ENCODE measurements around the gene PUS10.

DNA sequence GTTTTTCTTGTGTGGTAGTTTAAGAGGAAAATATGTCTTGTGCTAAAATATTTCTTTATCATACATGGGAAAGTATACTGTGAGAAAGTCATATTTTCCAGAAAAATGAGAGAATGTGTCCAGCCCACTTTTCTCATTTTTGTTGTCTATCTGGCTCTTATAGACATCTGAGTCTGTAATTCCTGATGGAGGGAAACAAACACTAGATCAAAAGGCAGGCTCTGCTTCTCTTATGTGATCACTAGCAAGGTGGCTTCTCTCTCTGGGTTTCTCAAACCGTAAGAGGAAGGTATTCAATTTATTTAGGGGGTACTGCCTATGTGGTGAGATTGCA, 40.5 kb downstream of the PUS10 start:
- no peak for TF ChIP-seq POLR2A (IDR thresholded peaks at IDR 0.05)
- TF ChIP-seq, protein P1, sequence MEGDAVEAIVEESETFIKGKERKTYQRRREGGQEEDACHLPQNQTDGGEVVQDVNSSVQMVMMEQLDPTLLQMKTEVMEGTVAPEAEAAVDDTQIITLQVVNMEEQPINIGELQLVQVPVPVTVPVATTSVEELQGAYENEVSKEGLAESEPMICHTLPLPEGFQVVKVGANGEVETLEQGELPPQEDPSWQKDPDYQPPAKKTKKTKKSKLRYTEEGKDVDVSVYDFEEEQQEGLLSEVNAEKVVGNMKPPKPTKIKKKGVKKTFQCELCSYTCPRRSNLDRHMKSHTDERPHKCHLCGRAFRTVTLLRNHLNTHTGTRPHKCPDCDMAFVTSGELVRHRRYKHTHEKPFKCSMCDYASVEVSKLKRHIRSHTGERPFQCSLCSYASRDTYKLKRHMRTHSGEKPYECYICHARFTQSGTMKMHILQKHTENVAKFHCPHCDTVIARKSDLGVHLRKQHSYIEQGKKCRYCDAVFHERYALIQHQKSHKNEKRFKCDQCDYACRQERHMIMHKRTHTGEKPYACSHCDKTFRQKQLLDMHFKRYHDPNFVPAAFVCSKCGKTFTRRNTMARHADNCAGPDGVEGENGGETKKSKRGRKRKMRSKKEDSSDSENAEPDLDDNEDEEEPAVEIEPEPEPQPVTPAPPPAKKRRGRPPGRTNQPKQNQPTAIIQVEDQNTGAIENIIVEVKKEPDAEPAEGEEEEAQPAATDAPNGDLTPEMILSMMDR (IDR thresholded peaks at IDR 0.05) = no peak

Measured in adrenal gland (tissue), 5 donors.